AG09309 (cell line): ENCODE data around the gene FEM1A.
"Not testable (repeated sequence)": the region's sequence is repeated elsewhere in the genome, so short reads cannot be mapped to it uniquely, and the experiment has no call there.

Experiments
- DNase-seq: peaks from one replicate; pipeline ENCODE4 v3.0.0-alpha.2; 2010; ENCODE audit warnings: low read depth
- H3K4me3 ChIP-seq: 2 replicates; pipeline ENCODE4 v1.5.1; 2011; ENCODE audit warnings: mild to moderate bottlenecking, low read depth, low read length, moderate library complexity; ENCODE audit not compliant: control insufficient read depth
- TF ChIP-seq, protein P1 (sequence below): IDR thresholded peaks from 2 replicates; pipeline ENCODE4 v1.5.1; 2011; ENCODE audit warnings: mild to moderate bottlenecking, low read depth, low read length, inconsistent platforms; ENCODE audit not compliant: insufficient read depth, control insufficient read depth; ENCODE audit errors: missing control alignments

The FEM1A gene

GRCh38 chr19:4803736-4804695 is 12.5 kb downstream of the FEM1A start:
- no peak overlapping the region for H3K4me3 ChIP-seq
- TF ChIP-seq, protein P1, sequence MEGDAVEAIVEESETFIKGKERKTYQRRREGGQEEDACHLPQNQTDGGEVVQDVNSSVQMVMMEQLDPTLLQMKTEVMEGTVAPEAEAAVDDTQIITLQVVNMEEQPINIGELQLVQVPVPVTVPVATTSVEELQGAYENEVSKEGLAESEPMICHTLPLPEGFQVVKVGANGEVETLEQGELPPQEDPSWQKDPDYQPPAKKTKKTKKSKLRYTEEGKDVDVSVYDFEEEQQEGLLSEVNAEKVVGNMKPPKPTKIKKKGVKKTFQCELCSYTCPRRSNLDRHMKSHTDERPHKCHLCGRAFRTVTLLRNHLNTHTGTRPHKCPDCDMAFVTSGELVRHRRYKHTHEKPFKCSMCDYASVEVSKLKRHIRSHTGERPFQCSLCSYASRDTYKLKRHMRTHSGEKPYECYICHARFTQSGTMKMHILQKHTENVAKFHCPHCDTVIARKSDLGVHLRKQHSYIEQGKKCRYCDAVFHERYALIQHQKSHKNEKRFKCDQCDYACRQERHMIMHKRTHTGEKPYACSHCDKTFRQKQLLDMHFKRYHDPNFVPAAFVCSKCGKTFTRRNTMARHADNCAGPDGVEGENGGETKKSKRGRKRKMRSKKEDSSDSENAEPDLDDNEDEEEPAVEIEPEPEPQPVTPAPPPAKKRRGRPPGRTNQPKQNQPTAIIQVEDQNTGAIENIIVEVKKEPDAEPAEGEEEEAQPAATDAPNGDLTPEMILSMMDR, result peak; percentile 80
- DNase-seq, result no peak

GRCh38 chr19:4805140-4805539 is 13.6 kb downstream of the FEM1A start:
- H3K4me3 ChIP-seq, DNase-seq: not testable (repeated sequence)

DNA sequence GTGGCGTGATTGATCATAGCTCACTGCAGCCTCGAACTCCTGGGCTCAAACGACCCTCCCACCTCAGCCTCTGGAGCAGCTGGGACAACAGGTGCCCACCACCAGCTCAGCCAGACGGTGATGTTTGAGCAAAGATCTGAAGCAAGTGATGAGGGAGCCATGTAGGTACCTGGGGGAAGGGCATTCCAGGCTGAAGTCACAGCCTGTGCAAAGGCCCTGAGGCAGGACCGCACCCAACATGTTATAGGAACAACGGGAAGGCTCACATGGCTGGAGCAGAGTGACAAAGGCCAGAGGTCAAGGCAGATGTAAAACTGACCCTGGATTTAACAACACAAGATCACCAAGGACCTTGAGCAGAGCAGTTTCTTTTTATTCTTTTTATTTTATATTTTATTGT is 14.8 kb downstream of the FEM1A start:
- TF ChIP-seq, protein P1, result no peak
- H3K4me3 ChIP-seq, result no peak overlapping the region
- no peak for DNase-seq

DNA sequence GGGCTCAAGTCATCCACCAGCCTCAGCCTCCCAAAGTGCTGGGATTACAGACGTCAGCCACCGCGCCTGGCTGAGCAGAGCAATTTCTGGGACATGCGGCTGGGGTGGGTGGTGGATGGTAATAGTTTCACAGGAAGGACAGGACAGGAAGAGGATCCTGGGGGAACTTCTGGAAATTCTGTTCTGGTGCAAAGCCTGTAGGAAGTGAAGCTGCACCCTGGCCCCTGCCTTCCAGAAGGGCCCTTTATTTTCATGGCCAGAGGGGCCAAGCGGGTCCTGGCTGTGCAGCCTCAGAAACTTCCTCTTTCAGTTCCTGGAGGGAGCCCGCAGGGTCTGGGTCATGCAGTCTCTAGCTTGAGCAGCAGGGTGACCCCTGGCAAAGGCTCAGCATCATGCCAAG is 15.7 kb downstream of the FEM1A start:
- TF ChIP-seq, protein P1, result no peak
- no peak overlapping the region for H3K4me3 ChIP-seq
- DNase-seq, result no peak

- DNase-seq, result no peak
- H3K4me3 ChIP-seq, result no peak overlapping the region
- TF ChIP-seq, protein P1, result peak; percentile 85
Measured at GRCh38 chr19:4811328-4812131, 20.0 kb downstream of the FEM1A start.

DNA sequence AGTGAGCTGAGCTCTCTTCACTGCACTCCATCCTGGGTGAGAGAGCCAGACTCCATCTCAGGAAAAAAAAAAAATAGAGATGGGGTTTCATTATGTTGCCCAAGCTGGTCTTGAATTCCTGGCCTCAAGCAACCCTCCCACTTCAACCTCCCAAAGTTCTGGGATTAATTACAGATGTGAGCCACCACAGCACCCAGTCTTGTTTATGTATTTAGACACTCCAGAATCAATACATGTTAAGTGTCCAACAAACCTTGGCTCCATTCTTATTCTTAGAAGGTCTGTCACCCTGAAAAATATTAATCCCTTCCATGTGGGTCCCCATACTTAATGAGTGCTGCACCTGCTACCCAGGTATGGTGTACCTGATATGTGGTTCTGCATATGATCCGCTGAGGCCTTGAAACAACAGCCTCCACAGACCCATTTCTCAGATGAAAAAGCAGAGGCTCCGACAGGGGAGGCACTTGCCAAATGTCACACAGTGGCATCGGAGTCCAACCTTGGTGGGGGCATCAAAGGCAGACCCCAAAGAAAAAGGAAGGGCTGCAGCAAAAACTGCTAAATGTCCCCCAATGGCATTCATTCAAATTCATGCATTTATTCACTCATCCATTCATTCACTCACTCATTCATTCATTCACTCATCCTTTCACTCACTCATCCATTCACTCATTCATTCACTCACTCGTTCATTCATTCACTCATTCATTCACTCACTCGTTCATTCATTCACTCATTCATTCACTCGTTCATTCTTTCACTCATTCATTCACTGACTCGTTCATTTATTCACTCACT is 23.3 kb downstream of the FEM1A start:
- H3K4me3 ChIP-seq, result no peak overlapping the region
- TF ChIP-seq, protein P1, result no peak
- DNase-seq, result peak; percentile 58
